ENCODE data around the gene PHACTR3.

GRCh38 chr20:59726281-59726595 is 121.9 kb downstream of the PHACTR3 start:
- no peak for TF ChIP-seq EZH2 (IDR thresholded peaks at IDR 0.05; ENCODE audit: borderline replicate concordance, low read length)
- TF ChIP-seq, protein P1, sequence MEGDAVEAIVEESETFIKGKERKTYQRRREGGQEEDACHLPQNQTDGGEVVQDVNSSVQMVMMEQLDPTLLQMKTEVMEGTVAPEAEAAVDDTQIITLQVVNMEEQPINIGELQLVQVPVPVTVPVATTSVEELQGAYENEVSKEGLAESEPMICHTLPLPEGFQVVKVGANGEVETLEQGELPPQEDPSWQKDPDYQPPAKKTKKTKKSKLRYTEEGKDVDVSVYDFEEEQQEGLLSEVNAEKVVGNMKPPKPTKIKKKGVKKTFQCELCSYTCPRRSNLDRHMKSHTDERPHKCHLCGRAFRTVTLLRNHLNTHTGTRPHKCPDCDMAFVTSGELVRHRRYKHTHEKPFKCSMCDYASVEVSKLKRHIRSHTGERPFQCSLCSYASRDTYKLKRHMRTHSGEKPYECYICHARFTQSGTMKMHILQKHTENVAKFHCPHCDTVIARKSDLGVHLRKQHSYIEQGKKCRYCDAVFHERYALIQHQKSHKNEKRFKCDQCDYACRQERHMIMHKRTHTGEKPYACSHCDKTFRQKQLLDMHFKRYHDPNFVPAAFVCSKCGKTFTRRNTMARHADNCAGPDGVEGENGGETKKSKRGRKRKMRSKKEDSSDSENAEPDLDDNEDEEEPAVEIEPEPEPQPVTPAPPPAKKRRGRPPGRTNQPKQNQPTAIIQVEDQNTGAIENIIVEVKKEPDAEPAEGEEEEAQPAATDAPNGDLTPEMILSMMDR (IDR thresholded peaks at IDR 0.05; ENCODE audit: low read length), result no peak

Measured in OCI-LY1 (cell line).